Nephron (organoid): ENCODE data around the gene SLC6A15.

Experiments
- H3K27ac Mint-ChIP-seq, 3 experiments: 2 replicates each; pipeline ENCODE4 v1.8.0; 2020; ENCODE audit warnings: mixed read lengths in 3 of 3, mild to moderate bottlenecking in 2 of 3, moderate library complexity in 1 of 3
- H3K27me3 Mint-ChIP-seq: 2 replicates; pipeline ENCODE4 v1.8.0; 2021; ENCODE audit warnings: low read depth, mild to moderate bottlenecking, moderate library complexity, mixed read lengths
- H3K36me3 Mint-ChIP-seq: 2 replicates; pipeline ENCODE4 v1.8.0; 2020; ENCODE audit warnings: low read depth, mixed read lengths
- H3K4me1 Mint-ChIP-seq: 2 replicates; pipeline ENCODE4 v1.8.0; 2020; ENCODE audit warnings: mixed read lengths
- H3K4me3 Mint-ChIP-seq, 3 experiments: 2 replicates each; pipeline ENCODE4 v1.8.0; 2020; ENCODE audit warnings: mild to moderate bottlenecking in 3 of 3, mixed read lengths in 3 of 3, moderate library complexity in 2 of 3
- H3K9me3 Mint-ChIP-seq: 2 replicates; pipeline ENCODE4 v1.8.0; 2020; ENCODE audit warnings: mixed read lengths
- TF ChIP-seq, protein P1 (sequence below), 3 experiments: fragments of 200-600 bp; sonication (generic); IDR thresholded peaks; one replicate each; pipeline ENCODE4 v1.5.0; 2021; ENCODE audit warnings: antibody characterized with exemption in 3 of 3; ENCODE audit not compliant: unreplicated experiment in 3 of 3

The SLC6A15 gene

GRCh38 chr12:84826925-84827324, 85.7 kb downstream of the SLC6A15 start:
- H3K36me3 Mint-ChIP-seq, result no peaks in the 10 kb centered on the region
- H3K4me3 Mint-ChIP-seq, result no peak overlapping the region
- TF ChIP-seq, protein P1, sequence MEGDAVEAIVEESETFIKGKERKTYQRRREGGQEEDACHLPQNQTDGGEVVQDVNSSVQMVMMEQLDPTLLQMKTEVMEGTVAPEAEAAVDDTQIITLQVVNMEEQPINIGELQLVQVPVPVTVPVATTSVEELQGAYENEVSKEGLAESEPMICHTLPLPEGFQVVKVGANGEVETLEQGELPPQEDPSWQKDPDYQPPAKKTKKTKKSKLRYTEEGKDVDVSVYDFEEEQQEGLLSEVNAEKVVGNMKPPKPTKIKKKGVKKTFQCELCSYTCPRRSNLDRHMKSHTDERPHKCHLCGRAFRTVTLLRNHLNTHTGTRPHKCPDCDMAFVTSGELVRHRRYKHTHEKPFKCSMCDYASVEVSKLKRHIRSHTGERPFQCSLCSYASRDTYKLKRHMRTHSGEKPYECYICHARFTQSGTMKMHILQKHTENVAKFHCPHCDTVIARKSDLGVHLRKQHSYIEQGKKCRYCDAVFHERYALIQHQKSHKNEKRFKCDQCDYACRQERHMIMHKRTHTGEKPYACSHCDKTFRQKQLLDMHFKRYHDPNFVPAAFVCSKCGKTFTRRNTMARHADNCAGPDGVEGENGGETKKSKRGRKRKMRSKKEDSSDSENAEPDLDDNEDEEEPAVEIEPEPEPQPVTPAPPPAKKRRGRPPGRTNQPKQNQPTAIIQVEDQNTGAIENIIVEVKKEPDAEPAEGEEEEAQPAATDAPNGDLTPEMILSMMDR (IDR thresholded peaks at IDR 0.05; ENCODE audit: unreplicated experiment in 3 of 3), result no peak
- H3K9me3 Mint-ChIP-seq, result no peaks in the 10 kb centered on the region
- H3K4me1 Mint-ChIP-seq, result no peaks in the 10 kb centered on the region
- no peak overlapping the region for H3K27ac Mint-ChIP-seq
- H3K27me3 Mint-ChIP-seq, result no peaks in the 10 kb centered on the region

DNA sequence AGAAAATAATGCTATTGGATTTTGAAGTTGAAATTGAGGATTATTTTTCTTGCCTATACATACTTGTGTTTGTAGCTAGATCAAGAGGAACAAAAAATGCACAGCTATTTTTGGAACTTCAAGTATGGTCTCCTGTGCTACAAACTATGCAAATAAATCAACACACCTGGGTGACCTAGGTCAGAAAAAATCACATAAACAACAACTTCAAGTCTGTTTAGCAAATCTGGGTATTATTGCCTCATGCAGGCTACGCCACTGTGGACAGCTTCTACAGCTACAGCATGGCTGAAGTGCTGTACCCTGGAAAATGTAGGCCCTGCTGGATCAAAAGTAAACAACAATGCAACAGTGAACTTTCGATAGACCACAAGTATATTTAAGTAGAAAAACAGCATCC, 87.5 kb downstream of the SLC6A15 start:
- Mint-ChIP-seq H3K27me3 (no peaks in the 10 kb centered on the region), H3K27ac (no peak overlapping the region), H3K9me3 (no peaks in the 10 kb centered on the region), H3K36me3 (no peaks in the 10 kb centered on the region), H3K4me1 (no peaks in the 10 kb centered on the region), H3K4me3 (no peak overlapping the region)
- TF ChIP-seq, protein P1 (IDR thresholded peaks at IDR 0.05; ENCODE audit: unreplicated experiment in 3 of 3), result no peak

DNA sequence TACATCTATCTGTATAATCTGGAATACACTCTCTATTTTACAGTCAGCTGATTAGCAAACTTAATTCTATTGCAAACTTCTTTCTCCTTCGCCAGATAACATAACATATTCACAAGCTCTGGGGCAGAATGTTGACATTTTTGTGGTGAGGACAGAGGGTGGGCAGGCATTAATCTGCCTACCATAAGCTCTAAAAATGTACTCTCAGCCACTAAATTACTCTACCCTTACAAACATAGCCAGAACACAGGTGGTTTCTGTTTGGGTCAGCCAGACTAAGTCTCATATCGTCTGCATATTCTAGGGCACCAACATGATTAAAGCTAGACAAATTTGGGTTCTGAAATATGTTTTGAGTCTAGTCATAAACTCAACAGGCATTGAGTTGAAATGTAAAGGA, 90.1 kb downstream of the SLC6A15 start:
- TF ChIP-seq, protein P1 (IDR thresholded peaks at IDR 0.05; ENCODE audit: unreplicated experiment in 3 of 3), result no peak
- no peaks in the 10 kb centered on the region for H3K27me3 Mint-ChIP-seq
- H3K36me3 Mint-ChIP-seq, result no peaks in the 10 kb centered on the region

DNA sequence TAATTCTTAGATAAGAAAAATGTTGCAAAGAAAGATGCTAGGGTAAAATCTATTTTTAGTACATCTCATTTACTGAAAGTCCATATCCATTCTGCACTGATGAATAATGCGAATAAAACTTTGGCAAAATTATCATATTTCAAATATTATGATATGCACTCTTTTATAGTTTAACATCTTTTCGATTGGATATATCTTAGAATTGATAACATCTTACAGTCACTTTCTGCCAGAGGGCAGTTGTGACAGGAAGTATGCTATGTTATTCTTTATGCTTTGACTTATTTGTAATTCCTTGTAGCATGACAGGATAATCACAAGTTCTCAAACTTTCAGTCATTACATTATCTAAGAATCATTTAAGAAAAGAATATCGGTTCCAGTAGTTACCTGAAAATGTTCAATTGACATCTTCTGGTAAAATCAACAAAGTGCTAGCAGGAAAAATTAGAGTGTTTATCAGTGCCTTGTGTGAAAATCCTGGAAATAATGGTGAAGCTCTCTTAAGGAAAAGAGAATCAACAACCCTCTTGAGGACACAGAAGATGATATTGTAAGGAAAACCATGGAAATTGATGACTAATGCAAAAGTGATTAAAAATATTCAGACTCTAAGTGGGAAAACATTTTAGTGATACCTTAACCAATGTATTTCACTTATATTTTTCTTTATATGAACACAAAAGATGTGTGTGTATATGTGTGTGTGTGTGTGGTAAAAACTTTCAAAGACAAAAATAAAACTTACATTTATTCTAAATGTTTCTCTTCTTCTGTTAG, 95.5 kb downstream of the SLC6A15 start:
- Mint-ChIP-seq H3K27ac (peak overlapping the region in 1 of 3 experiments; percentile 24), H3K4me1 (no peaks in the 10 kb centered on the region), H3K4me3 (no peak overlapping the region), H3K36me3 (no peaks in the 10 kb centered on the region), H3K9me3 (no peaks in the 10 kb centered on the region), H3K27me3 (no peaks in the 10 kb centered on the region)
- TF ChIP-seq, protein P1 (IDR thresholded peaks at IDR 0.05; ENCODE audit: unreplicated experiment in 3 of 3), result no peak

More for the DNA sequence above, 90.1 kb downstream of the SLC6A15 start:
- Mint-ChIP-seq H3K4me1 (no peaks in the 10 kb centered on the region), H3K27ac (no peak overlapping the region), H3K9me3 (no peaks in the 10 kb centered on the region), H3K4me3 (no peak overlapping the region)

GRCh38 chr12:84814664-84815245, 97.8 kb downstream of the SLC6A15 start:
- H3K36me3 Mint-ChIP-seq, result no peaks in the 10 kb centered on the region
- no peaks in the 10 kb centered on the region for H3K9me3 Mint-ChIP-seq
- TF ChIP-seq, protein P1 (IDR thresholded peaks at IDR 0.05; ENCODE audit: unreplicated experiment in 3 of 3), result no peak
- no peak overlapping the region for H3K4me3 Mint-ChIP-seq
- peaks cover 6% of the 10 kb centered on the region for H3K4me1 Mint-ChIP-seq
- no peaks in the 10 kb centered on the region for H3K27me3 Mint-ChIP-seq
- no peak overlapping the region for H3K27ac Mint-ChIP-seq
